Activated CD8-positive, alpha-beta memory T cell treated with anti-CD3 and anti-CD28 coated beads, Interleukin-2, amount 50 U/mL, for 24 hours (primary cell): ENCODE data around the gene PDIA5.
"Not testable (repeated sequence)": the region's sequence is repeated elsewhere in the genome, so short reads cannot be mapped to it uniquely, and the experiment has no call there.

Source experiments
- DNase-seq: peaks from one replicate; pipeline ENCODE4 v3.0.0-alpha.2; 2020; ENCODE audit errors: extremely low read depth

The PDIA5 gene

GRCh38 chr3:123090728-123091531, 24.1 kb downstream of the PDIA5 start:
- DNase-seq: no peak

GRCh38 chr3:123092243-123092642, 25.4 kb downstream of the PDIA5 start:
- no peak for DNase-seq

- no peak for DNase-seq
These were observed 26.9 kb downstream of the PDIA5 start for GRCh38 chr3:123093696-123094095.

GRCh38 chr3:123094516-123095313, 27.9 kb downstream of the PDIA5 start:
- no peak for DNase-seq

DNA sequence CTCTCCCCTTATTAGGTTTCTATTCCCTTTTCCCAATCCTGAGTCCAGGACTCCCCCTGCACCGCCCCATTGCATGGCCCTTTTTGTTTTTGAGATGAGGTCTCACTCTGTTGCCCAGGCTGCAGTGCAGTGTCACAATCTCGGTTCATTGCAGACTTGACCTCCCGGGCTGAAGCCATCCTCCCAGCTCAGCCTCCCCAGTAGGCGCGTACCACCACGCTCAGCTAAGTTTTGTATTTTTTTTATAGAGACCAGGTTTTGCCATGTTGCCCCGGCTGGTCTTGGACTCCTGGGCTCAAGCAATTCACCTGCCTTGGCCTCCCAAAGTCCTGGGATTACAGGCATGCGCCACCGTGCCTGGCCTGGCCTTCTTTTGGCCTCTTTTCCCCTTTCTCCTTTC, 29.3 kb downstream of the PDIA5 start:
- DNase-seq: no peak

DNA sequence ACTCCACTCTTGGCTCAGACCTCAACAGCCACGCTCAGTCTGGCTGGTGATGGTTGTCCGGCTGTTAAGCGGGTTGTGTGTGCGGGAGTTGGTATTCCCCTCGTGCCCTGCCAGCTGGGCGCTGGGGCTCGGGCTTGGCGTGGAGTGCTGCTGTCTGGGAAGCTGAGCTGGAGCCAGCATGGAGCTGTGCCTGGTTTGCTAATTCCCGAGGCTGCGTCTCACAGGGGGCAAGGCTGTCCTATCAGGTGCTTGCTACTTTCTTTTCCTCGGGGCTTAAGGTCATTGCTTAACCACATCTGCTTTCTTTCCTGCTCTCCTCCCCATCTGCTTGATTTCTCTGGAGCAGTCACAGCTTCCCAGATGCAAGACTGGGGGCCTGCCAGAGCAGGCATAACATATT, 29.9 kb downstream of the PDIA5 start:
- DNase-seq: no peak

GRCh38 chr3:123098426-123099330, 31.9 kb downstream of the PDIA5 start:
- DNase-seq: no peak

DNA sequence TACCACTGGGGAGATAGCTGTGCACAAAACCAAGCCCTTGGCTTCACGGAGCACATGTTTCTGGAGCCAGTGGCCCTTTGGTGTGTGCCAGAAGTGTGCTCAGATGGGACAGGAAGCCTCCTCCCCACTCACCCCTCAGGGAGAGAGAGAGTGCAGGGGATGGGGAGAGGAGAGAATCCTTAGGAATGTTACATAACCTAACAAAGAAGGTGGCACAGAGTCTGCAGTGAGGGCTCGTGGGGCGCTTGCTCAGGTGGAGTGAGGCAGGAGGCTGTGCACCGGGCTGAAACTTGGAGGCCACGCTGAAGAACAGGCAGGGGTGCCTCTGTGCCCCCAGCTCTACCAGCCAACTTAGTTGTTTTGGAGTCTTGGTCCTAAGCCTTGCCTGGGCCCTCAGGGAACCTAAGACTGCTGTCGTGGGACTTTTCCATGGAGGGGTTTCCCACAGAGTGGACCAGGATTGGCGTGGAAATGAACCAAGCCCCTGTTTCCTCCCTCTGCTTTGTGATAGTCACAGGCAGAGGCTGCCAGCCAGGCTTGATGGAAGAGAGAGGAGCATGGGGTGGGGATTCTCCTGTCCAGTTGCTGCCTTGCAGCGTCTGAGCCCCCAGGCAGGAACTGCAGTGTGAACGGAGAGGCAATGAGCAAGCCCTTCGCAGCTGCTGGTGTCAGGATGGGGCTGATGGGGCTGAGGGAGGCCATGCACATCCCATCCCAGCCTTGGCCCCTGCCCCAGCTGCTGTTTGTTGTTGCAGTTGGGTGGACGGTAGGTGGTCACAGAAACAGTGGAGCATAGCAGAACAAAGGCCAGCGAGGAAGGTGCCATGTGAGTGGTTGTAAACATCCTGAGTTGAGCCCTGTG, 32.7 kb downstream of the PDIA5 start:
- no peak for DNase-seq

DNA sequence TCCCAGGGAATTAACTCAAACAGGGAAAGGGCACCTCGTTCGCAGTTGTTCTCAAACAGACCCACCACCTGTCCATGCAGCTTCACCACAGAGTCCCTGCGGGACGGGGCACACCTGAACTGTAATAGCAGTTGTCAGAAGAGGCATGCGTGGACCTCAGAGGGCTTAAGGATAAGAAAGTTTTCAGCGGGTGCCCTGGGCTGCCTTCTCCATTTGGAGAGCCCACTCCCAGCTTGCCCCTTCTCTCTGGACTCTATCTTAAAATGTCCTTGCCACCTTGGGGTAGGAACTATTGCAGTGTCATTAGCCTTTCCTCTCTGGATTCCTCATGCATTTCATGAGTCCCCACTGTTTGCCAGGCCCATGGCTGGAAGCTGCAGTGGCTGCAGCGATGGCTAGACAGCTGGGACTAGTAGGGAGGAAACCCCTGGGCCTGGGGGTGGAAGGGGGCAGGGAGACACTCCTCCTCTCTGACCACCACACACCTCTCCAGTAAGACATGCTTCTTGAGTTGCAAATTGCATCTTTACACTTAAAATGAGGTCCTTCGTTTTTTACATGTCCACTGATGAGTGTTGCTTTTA, 33.5 kb downstream of the PDIA5 start:
- DNase-seq: no peak

- DNase-seq: no peak
These were observed 35.4 kb downstream of the PDIA5 start for GRCh38 chr3:123102249-123102648.

- DNase-seq: no peak
These were observed 36.0 kb downstream of the PDIA5 start for GRCh38 chr3:123102826-123103225.

- no peak for DNase-seq
These were observed 37.7 kb downstream of the PDIA5 start for GRCh38 chr3:123104550-123104949.

- no peak for DNase-seq
These were observed 38.7 kb downstream of the PDIA5 start for GRCh38 chr3:123105201-123106189.

- DNase-seq: no peak
These were observed 43.6 kb downstream of the PDIA5 start for GRCh38 chr3:123110282-123110975.

GRCh38 chr3:123110976-123111615, 44.3 kb downstream of the PDIA5 start:
- no peak for DNase-seq

DNA sequence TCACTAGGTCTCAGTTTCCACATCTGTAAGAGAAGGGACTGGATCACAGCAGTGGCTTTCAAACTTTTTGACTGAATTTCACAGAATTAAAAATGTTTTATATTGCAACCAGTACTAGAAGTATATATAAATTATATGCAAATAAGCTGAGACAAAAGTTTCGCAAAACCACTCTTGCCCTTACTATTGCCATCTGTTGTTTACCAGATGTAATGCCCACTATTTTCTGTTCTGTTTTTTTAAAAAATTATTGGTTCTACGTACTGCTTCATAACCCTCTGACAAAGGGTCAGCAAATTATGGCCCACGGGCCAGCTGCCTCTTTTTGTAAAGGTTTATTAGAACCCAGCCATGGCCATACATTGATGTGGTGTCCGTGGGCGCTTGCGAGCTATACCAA, 44.8 kb downstream of the PDIA5 start:
- DNase-seq: no peak

DNA sequence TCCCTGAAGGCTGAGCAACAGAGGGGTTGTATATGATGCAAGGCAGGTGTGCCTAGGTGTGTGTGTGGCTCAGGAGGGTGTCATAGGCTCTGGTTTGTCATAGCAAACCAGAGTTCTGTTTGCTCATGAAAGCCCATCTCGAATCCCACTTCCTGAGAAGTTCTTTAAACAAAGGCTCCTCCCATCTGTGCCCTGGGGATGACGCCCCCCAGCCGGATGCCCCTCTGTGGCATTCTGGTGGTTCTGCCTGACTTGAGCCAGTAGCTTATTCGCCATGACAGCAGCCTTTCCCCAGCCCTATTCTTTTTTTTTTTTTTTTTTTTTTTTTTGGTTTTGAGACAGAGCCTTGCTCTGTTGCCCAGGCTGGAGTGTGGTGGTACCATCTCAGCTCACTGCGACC, 45.4 kb downstream of the PDIA5 start:
- DNase-seq: no peak

GRCh38 chr3:123112656-123113055, 45.8 kb downstream of the PDIA5 start:
- DNase-seq: not testable (repeated sequence)
